GM19240 (cell line): Measurements from ENCODE around the gene SPRED2.

ENCODE experiments used
- DNase-seq: peaks from one replicate; pipeline ENCODE4 v3.0.0; 2011; ENCODE audit warnings: low spot score; ENCODE audit not compliant: insufficient read length

SPRED2 gene

GRCh38 chr2:65313126-65313953, 119.1 kb downstream of the SPRED2 start:
- DNase-seq: no peak

GRCh38 chr2:65311596-65311995, 120.8 kb downstream of the SPRED2 start:
- no peak for DNase-seq

- DNase-seq: no peak
Observed at GRCh38 chr2:65311049-65311448, 121.3 kb downstream of the SPRED2 start.

GRCh38 chr2:65309699-65310098, 122.7 kb downstream of the SPRED2 start:
- no peak for DNase-seq

- no peak for DNase-seq
Observed at GRCh38 chr2:65305934-65306333, 126.5 kb downstream of the SPRED2 start.

GRCh38 chr2:65300761-65301711, 131.4 kb downstream of the SPRED2 start:
- DNase-seq: peak; percentile 90

GRCh38 chr2:65300134-65300760, 132.2 kb downstream of the SPRED2 start:
- DNase-seq: no peak

GRCh38 chr2:65299246-65299645, 133.2 kb downstream of the SPRED2 start:
- no peak for DNase-seq

GRCh38 chr2:65298089-65298488, 134.3 kb downstream of the SPRED2 start:
- DNase-seq: no peak

- DNase-seq: no peak
Observed at GRCh38 chr2:65297544-65297943, 134.9 kb downstream of the SPRED2 start.

GRCh38 chr2:65296971-65297370, 135.4 kb downstream of the SPRED2 start:
- DNase-seq: no peak

- DNase-seq: no peak
Observed at GRCh38 chr2:65294701-65295100, 137.7 kb downstream of the SPRED2 start.

GRCh38 chr2:65294136-65294535, 138.3 kb downstream of the SPRED2 start:
- no peak for DNase-seq

GRCh38 chr2:65293376-65293775, 139.0 kb downstream of the SPRED2 start:
- no peak for DNase-seq

GRCh38 chr2:65292461-65293011, 139.9 kb downstream of the SPRED2 start:
- DNase-seq: no peak

GRCh38 chr2:65292106-65292400, 140.3 kb downstream of the SPRED2 start:
- DNase-seq: no peak

GRCh38 chr2:65291216-65292105, 140.9 kb downstream of the SPRED2 start:
- DNase-seq: no peak

GRCh38 chr2:65287364-65287763, 145.0 kb downstream of the SPRED2 start:
- no peak for DNase-seq

GRCh38 chr2:65282477-65283053, 149.8 kb downstream of the SPRED2 start:
- no peak for DNase-seq

GRCh38 chr2:65281627-65282351, 150.6 kb downstream of the SPRED2 start:
- DNase-seq: no peak
